ENCODE measurements around the gene PKHD1.

DNA sequence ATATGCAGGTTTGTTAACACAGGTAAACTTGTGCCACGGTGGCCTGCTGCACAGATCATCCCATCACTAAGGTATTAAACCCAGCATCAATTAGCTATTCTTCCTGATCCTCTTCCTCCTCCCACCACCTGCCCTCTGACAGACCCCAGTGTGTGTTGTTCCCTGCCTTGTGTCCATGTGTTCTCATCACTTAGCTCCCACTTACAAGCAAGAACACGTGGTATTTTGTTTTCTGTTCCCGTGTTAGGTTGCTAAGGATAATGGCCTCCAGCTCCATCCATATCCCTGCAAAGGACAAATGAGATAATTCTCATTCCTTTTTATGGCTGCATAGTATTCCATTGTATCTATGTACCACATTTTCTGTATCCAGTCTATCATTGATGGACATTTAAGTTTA is 294.0 kb downstream of the PKHD1 start:
- TF ChIP-seq, protein P1, sequence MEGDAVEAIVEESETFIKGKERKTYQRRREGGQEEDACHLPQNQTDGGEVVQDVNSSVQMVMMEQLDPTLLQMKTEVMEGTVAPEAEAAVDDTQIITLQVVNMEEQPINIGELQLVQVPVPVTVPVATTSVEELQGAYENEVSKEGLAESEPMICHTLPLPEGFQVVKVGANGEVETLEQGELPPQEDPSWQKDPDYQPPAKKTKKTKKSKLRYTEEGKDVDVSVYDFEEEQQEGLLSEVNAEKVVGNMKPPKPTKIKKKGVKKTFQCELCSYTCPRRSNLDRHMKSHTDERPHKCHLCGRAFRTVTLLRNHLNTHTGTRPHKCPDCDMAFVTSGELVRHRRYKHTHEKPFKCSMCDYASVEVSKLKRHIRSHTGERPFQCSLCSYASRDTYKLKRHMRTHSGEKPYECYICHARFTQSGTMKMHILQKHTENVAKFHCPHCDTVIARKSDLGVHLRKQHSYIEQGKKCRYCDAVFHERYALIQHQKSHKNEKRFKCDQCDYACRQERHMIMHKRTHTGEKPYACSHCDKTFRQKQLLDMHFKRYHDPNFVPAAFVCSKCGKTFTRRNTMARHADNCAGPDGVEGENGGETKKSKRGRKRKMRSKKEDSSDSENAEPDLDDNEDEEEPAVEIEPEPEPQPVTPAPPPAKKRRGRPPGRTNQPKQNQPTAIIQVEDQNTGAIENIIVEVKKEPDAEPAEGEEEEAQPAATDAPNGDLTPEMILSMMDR (IDR thresholded peaks at IDR 0.05; ENCODE audit: poor library complexity): no peak
- TF ChIP-seq EZH2phosphoT487 (IDR thresholded peaks at IDR 0.05; ENCODE audit: low read depth, severe bottlenecking, unreplicated experiment): no peak

Measured in hepatocyte (in vitro differentiated cells).